Skin of body (tissue), 2 donors: ENCODE data around the gene SYNPR. TPM values are rescaled to one million over a fixed set of nuclear protein-coding genes. Genes with fewer than 3 reads are reported as not detected.

Experiments used
- DNase-seq: peaks from one replicate; lab custom pipeline; 2025; lab: John Stamatoyannopoulos, UW
- total RNA-seq: library from RNA; depleted of rRNA; stranded (reverse); fragments of >200 nt; gene quantifications from one replicate; pipeline ENCODE4 v1.2.3, GENCODE V29; 2014

The SYNPR gene
- total RNA-seq, 1 donor from 2014 or later = 0.20 TPM

DNA sequence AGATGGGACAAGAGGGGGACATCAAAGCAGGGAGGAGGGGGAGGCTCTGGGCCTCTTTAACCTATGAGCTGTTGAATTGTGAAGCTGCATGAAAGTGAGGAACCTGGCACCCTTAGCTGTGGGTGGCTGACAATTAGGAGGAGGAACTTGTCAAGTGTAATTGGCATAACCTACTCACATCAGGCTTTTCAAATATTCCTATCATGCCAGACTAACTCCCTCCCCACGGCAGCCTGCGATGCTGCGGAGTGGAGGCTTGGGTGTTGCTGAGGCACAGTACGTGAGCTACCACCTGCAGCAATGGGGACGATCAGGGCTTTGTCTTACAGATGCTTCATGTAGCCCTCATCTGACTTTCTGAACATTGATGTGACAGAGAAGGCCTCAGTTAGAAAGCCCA lies 193.7 kb downstream of the SYNPR start:
- DNase-seq = no peak

DNA sequence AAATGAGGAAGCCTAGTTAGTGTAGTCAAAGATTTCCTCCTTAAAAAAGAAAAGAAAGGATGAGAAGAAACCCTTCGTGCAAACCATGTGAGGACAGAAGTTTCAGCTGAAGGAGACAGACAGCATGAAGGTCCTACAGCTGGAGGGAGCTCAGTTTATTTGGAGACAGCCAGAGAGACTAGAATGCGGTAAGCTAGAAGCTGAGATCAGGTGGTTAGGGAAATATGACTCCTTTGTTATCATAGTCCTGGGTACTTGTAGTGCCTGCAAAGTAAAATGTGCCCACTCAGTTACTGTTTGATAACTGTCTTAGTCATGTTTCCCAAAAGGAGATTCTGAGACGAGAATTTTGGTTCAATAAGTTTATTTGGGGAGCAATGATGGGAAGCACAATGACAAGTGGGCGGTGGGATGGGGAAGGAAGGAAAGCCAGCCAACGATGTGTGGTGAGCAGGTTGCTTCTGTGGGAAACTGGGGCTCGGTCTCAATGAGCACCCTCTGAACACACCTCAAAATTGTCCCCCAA lies 195.6 kb downstream of the SYNPR start:
- no peak for DNase-seq

DNA sequence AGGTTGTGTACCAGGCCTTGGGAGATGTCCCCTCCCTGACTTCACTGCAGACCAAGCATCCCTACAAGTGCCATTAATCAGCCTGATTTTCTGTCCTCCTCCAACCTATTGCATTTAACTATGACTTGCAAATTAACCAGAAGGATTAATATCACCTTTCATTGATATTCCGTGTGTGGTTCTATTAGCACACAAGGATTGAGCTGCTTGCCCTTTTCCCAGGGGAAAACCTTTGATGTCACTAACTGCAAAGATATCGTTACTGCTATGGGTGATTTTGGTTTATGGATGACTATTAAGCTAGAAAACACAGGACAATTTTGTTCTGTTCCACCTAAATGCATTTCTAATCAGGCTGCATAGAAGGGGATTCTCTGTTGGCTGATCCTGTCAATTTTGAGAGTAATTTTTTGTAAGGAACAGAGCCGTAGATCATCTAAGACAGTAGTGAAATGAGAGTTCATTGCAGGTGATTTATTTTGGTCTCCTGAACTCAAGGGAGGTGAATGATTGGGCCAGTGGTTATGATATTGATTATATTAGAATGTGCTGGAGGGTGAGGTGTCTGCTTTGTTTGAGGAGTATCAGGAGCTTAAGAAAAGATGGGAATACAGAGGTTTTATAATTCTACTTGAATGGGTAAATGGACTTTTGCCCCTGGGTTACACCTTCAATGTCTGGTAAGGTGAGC lies 196.9 kb downstream of the SYNPR start:
- DNase-seq = no peak

GRCh38 chr3:63477494-63478129 lies 199.5 kb downstream of the SYNPR start:
- no peak for DNase-seq

GRCh38 chr3:63478990-63479660 lies 201.0 kb downstream of the SYNPR start:
- DNase-seq = no peak

GRCh38 chr3:63479661-63480035 lies 201.5 kb downstream of the SYNPR start:
- no peak for DNase-seq

- no peak for DNase-seq
These were observed 203.5 kb downstream of the SYNPR start for GRCh38 chr3:63481627-63482026.

GRCh38 chr3:63482341-63482740 lies 204.2 kb downstream of the SYNPR start:
- no peak for DNase-seq

DNA sequence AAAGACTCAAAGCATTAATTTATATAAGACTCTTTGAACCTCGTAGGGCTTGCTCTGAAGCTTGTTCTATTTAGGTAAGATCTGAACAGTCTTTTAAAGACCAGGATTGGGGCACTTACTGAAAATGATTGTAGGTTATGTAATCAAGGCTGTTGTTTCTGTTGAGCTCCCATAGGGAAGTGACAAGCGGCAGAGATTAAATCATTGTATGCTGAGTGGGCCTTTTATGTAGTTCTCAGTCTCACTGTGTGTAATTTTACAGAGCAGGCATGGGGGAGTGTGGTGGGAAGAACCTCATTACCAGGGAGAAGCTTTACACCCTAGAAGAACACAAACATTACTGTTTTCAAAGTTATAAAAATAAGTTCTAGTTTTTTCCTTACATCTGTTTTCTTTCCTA lies 214.4 kb downstream of the SYNPR start:
- no peak for DNase-seq

DNA sequence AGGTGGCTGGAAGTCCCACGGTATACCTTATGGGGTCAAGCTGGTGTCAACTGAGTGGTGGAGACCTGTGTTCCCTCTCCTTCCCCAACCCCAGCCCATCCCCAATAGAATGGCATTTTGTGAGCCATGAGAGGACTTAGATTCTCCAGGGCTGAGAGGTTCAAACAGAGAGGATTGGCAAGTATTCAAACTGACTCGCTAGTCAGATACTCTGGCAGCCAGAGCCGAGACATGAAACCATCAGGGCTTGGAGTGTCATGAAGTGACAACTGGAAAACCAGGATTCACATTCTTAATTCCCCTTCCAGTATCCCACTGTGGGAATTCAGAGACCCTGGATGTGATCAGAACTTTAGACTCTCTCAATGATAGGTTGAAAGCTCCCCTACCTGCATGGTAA lies 215.0 kb downstream of the SYNPR start:
- DNase-seq = no peak

DNA sequence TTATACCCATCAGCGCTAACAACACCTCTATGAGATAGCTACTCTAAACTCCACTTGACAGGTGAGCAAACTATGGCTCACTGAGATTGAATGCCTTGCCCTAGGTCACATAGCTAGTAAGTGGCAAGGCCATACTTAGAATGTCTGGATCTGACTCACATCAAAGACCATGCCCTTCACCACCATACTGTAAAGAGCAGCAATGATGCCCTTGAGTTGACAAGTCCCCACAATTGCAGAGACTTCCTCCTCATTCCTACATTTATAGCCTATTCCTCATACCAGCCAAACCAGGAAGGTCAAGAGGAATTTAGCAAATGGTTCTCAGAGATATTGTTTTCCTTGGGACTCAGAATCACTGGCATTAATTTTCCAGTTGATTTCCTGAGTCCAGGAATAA lies 216.5 kb downstream of the SYNPR start:
- no peak for DNase-seq

- DNase-seq = no peak
These were observed 219.5 kb downstream of the SYNPR start for GRCh38 chr3:63497641-63498040.

- DNase-seq = no peak
These were observed 222.1 kb downstream of the SYNPR start for GRCh38 chr3:63500196-63500595.

- DNase-seq = no peak
These were observed 230.2 kb downstream of the SYNPR start for GRCh38 chr3:63508305-63508704.

DNA sequence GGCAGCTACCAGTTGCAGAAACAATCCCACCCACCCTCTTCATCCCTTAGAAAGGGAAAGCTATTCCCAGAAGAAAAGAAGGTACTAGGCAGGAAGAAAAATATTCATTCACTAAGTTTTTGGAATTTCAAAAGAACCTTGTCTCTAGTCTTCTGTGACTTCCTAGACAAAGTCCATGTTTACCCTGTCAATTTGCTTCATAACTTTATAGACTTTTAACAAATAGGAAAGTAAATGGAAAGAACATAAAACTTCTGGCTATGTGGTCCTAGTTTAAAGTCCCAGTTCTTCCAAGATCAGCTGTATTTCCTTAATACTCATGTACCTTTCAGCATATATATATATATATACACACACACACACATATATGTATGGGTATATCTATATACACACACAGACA lies 230.7 kb downstream of the SYNPR start:
- no peak for DNase-seq

DNA sequence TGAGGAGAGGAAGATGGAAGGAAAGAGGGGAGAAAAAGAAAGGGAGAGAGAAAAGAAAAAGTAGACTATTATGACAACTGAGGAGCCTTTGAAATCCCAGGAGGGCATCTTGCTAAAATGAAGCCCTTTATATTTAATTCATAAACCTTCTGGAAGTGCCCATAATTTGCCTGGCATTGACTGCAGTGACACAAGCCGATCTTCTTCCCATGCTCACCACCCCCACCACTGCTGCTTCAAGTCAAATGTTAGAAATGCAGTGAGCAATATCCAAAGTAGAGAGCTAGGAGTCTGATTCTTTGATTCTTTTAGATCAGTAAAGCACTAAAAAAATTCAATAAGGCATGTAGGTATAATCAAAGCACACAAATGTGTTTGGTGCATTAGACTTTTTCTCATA lies 235.7 kb downstream of the SYNPR start:
- no peak for DNase-seq

- no peak for DNase-seq
These were observed 236.6 kb downstream of the SYNPR start for GRCh38 chr3:63514678-63515077.

- DNase-seq = no peak
These were observed 241.3 kb downstream of the SYNPR start for GRCh38 chr3:63519426-63519825.

GRCh38 chr3:63521657-63522056 lies 243.5 kb downstream of the SYNPR start:
- DNase-seq = no peak

DNA sequence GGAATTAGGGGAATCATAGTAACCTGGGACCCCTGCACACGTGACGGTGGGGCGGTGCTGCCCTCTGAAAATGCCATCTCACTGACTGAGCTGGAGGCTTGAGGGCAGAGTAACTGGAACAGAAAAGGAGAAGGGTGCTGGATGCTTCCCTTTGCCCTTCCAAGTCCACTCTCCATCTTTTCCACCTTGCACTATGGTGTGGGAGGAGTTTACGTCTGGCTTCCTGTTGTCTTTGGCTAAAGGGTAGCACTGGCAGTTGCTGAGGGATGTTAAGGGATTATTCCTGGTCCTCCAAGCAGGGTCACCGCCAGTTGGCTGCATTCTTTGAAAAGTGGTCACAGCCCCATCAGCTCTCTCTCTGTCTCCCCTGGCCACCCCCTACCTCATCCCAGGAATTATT lies 245.0 kb downstream of the SYNPR start:
- DNase-seq = no peak

GRCh38 chr3:63528325-63529000 lies 250.4 kb downstream of the SYNPR start:
- DNase-seq = no peak

DNA sequence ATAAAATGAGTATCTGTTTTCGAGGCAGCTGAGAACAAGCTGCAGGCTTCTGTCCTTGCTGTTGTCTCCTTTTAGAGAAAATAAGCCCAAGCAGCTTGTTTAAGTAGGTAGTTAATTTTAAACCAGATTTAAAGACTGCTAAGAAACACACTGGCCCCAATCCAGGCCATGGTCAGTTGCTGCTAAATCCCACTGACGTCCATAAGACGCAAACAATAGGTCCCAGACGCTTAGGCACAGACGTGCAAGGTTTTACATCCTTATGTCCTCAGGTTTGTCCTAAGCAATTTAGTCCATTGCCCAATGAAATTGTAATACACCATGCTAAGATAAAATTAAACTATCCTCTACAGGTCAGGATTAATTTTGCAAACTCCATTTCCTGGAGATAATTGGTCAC lies 254.4 kb downstream of the SYNPR start:
- DNase-seq = no peak
